ENCODE results near the gene FERMT2.

DNA sequence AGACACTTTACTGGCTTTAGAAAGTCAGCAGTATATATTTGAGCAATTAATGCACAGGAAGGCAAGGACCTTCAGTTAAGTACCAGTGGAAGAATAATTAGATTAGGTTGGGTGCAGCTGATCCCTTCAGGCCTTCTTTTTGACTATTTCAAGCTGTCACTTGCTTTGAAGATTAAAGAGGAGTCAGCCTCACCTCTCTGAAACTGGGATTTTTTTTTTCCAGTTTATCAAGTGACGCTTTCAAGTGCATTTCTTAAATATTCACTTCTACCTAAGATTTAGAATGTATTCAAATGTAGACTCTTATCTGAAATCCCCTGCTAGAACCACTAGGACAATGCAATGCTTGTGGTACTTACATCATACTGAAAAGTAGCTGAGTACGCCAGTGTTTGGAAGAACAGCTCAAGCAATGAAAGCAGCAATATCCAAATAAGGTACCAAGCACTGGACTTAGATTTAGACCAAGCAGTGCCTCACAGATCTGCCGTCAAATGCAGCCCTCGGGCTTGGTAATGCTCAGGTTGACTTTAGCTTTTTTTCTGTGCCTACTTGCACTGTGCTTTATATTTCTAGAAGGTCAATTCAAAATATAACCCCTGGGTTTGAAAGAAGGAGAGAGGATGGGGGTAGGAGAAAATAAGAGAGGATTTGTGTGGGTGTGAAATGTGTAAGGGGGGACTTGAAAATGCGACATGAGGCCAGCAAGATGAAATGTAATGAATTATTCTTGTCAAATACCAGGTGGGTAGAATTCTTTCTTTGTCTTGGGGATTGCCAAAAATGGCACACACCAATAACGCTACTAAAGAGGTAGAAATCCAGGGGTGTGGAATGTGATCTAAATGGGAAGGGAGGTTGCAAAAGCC lies 3.7 kb upstream of the FERMT2 start:
- no peak for TF ChIP-seq EZH2 (IDR thresholded peaks at IDR 0.05; ENCODE audit: borderline replicate concordance, insufficient read depth, low read depth, low read length, poor library complexity, severe bottlenecking)
- TF ChIP-seq, protein P1, sequence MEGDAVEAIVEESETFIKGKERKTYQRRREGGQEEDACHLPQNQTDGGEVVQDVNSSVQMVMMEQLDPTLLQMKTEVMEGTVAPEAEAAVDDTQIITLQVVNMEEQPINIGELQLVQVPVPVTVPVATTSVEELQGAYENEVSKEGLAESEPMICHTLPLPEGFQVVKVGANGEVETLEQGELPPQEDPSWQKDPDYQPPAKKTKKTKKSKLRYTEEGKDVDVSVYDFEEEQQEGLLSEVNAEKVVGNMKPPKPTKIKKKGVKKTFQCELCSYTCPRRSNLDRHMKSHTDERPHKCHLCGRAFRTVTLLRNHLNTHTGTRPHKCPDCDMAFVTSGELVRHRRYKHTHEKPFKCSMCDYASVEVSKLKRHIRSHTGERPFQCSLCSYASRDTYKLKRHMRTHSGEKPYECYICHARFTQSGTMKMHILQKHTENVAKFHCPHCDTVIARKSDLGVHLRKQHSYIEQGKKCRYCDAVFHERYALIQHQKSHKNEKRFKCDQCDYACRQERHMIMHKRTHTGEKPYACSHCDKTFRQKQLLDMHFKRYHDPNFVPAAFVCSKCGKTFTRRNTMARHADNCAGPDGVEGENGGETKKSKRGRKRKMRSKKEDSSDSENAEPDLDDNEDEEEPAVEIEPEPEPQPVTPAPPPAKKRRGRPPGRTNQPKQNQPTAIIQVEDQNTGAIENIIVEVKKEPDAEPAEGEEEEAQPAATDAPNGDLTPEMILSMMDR (IDR thresholded peaks at IDR 0.05) = no peak

Measured in B cell (primary cell).